ENCODE results near the gene GABBR2.

GRCh38 chr9:98341157-98342097, 367.3 kb downstream of the GABBR2 start:
- TF ChIP-seq CTCF (conservative IDR thresholded peaks at IDR 0.05 in 1 of 2, IDR thresholded peaks at IDR 0.05 in 1 of 2; ENCODE audit: extremely low read depth in 1 of 2, insufficient read depth in 1 of 2, low read depth in 1 of 2, low read length in 2 of 2) (no peak), EZH2 (IDR thresholded peaks at IDR 0.05; ENCODE audit: borderline replicate concordance, low read length) (no peak)

Data from mammary epithelial cell (primary cell).